WI38 (cell line): ENCODE results near the gene PAF1.

Source experiments
- H3K4me3 ChIP-seq: 2 replicates; pipeline ENCODE4 v1.5.1; 2011; ENCODE audit warnings: low read depth, mild to moderate bottlenecking, control low read depth, low read length
- TF ChIP-seq, protein P1 (sequence below): IDR thresholded peaks from 2 replicates; pipeline ENCODE4 v1.5.1; 2012; ENCODE audit warnings: low read depth, mild to moderate bottlenecking, control low read depth, low read length

Gene PAF1

DNA sequence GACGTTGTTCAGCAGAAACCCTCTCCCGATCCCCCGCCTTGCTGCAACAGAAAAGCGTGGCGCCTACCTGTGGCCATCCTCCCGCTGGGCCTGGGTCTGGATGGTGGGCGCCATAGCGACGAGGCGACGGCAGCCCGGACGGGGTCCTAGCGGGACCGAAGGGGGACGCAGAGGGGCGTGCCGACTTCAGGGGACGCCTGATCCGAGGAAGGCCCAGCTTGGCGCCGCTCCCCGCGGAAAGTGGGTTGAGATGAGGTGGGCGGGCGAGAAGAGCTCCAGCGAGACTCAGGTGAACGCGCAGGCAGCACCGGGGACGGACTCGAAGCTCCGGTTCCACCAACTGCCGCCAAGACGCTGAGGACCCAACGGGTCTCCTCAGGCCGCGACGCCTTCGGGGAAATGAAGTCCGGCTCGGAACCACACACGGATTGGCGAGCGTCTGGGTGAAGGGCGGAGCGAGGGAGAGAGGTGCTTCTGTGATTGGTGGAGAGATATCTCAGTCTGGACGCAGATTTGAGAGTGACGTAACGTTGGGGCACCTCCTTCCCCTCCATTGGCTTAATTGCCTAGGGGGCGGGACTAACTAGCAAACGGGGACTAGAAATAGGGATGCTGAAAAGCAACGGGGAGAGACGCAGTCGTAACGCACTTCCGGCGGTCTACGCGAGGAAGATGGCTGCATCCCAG is at the start of gene PAF1, which contains the start of gene MED29:
PAF1 (minus strand) TSS at position 356 of the 687 bp plus-strand sequence; CDS start at position 114, 242 bp downstream.
MED29 (plus strand) TSS at position 628 of the 687 bp plus-strand sequence; CDS start at position 673, 45 bp downstream.
- peak within 1 kb of the TSS; percentile 99 for H3K4me3 ChIP-seq
- TF ChIP-seq, protein P1, sequence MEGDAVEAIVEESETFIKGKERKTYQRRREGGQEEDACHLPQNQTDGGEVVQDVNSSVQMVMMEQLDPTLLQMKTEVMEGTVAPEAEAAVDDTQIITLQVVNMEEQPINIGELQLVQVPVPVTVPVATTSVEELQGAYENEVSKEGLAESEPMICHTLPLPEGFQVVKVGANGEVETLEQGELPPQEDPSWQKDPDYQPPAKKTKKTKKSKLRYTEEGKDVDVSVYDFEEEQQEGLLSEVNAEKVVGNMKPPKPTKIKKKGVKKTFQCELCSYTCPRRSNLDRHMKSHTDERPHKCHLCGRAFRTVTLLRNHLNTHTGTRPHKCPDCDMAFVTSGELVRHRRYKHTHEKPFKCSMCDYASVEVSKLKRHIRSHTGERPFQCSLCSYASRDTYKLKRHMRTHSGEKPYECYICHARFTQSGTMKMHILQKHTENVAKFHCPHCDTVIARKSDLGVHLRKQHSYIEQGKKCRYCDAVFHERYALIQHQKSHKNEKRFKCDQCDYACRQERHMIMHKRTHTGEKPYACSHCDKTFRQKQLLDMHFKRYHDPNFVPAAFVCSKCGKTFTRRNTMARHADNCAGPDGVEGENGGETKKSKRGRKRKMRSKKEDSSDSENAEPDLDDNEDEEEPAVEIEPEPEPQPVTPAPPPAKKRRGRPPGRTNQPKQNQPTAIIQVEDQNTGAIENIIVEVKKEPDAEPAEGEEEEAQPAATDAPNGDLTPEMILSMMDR: no peak

DNA sequence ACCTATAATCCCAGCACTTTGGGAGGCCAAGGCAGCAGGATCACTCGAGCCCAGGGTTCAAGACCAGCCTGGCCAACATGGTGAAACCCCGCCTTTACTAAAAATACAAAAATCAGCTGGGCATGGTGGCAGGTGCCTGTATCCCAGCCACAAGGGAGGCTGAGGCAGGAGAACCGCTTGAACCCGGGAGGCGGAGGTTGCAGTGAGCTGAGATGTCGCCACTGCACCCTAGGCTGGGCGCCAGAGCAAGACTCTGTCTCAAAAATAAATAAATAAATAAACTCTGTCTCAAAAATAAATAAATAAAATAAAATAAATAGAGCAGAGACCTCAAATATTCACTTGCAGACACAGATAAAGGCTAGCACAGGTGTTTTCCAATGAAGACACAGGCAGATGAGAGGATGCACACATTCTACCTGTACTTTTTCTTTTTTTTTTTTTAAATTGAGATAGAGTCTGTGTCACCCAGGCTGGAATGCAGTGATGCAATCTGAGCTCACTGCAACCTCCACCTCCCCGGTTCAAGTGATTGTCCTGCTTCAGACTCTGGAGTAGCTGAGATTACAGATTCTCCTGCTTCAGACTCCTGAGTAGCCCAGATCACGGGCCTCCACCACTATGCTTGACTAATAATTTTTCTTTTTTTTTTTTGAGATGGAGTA is 47.5 kb upstream of the PAF1 start:
- no peak overlapping the region for H3K4me3 ChIP-seq

DNA sequence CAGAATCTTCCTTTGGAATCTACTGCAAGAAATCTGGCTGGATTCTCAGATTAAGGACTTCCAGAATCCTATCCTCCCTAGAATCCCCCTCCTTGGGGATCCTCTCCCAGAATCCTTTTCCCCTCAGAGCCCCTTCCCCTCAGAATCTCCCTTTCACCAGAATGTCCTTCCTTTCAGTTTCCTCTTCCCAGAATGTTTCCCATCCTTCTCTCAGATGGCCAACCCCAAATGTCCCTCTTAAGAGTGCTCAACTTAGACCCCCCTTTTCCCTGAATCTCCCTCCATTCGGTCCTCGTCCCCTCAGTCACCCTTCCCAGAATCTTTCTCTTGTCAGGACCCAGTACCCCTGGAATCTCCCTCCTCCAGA is 45.4 kb upstream of the PAF1 start:
- H3K4me3 ChIP-seq: peak overlapping the region; percentile 76
- TF ChIP-seq, protein P1: no peak

More for the DNA sequence above, 47.5 kb upstream of the PAF1 start:
- TF ChIP-seq, protein P1: no peak

DNA sequence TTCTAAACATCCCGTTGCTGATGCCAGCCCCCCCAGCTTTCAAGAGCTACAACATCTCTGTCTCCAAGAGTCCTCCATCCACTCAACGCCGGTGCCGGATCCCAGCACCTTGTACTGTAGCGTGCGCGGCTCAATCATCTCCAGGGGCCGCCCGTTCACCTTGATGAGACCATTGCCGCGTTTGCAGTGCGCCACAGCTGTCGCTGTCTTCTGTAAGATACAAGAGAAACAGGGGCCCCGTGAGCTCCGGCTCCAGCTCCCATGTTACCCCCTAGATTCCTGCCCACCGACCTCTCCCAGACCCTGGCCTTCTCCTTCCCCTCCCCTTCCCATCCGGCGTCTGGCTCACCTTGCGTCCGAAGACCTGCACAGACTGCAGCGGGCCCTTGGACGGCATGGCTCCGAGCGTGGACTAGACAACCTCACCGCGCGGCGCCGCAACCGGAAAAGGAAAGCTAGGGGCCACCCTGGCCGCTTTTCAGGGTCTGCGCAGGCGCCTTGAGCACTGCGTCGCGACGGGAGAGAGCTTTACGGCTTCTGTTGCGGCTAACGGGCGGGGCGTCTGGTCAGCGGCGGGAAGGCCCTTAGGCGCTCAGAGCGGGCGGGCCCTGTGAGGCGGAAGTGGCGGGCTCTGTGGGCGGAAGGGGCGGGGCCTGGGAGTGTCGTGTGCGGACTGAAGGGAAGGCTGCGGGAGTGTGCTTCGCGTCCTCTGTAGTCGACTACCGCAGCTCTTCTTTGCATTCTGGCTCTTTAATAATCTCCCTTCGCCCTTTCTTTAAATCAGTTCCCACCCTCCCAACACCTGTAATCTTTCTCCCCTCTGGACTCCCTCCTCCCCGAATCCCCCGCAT is 44.8 kb upstream of the PAF1 start, which contains the start of gene RPS16:
RPS16 (minus strand) TSS at position 451 of the 851 bp plus-strand sequence; CDS start at position 397, 54 bp downstream.
- TF ChIP-seq, protein P1: no peak
- peak within 1 kb of the TSS; percentile 76 for H3K4me3 ChIP-seq

DNA sequence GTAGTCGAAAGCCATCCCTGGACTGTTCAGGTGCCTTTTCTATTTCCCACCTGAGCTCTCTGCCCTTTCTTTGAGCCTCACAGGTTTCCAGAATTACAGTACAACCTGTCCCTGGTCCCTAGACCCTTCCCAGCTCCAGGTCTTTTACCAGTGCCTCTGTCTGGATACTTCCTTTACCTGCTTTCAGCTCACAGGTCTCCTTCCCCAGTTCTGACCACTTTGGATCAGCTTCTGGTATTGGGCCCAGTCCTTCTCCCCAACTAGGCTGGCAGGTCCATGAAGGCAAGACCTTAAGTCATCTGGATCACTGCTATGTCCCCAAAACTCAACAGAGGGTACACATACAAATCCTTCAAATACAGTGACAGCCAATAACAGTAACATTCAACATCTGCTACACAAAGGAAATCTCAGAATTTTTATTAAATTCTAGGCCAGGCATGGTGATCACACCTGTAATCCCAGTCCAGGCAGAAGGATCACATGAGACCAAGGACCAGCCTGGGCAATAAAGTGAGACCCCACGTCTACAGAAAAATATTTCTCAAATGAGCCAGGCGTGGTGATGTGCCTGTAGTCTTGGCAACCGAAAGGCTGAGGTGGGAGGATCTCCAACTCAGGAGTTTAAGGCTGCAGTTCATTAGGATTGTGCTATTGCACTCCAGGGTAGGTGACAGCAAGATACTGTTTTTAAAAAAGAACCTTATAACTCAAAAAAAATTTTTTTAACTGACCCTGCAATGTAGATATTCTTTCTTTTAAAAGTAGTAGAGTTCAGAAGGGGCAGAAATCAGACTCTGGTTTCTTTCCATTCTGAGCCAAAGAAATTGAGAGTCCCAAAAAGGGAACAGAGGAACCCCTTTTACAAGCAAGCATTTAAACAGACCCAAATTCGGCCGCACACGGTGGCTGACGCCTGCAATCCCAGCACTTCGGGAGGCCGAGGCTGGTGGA is 43.5 kb upstream of the PAF1 start:
- TF ChIP-seq, protein P1: no peak
- peak overlapping the region; percentile 76 for H3K4me3 ChIP-seq

DNA sequence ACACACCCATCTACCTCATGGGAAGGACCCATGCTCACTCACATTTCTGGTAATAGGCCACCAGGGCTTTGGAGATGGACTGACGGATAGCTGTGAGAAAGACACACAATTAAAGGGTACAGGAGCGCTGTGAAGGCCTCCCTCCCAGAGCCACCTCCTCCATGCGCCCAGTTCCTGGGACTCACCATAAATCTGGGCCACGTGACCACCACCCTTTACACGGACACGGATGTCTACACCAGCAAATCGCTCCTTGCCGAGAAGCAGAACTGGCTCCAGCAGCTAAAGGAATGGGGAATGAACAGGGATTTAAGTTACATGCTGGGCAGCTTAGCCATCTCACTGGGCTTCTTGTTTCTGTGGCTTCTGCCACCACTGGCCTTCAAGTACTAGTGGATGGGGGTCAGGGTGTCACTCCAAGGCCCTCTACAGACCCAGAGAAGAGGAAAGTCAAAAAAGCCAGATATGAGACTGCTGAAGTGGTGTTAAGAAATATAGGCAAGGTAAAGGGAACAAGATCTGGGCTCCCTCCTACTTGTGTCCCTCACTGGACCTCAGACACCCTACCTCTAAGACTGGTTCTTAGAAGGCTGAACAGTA is 42.7 kb upstream of the PAF1 start:
- TF ChIP-seq, protein P1: no peak
- H3K4me3 ChIP-seq: no peak overlapping the region
